ENCODE data around the gene SLC46A3.

SLC46A3 gene

GRCh38 chr13:28655561-28655960 is 63.2 kb downstream of the SLC46A3 start:
- Mint-ChIP-seq H3K4me3 (no peak overlapping the region), H3K4me1 (ENCODE audit: low read depth) (peaks cover 52% of the 10 kb centered on the region), H3K27ac (no peak overlapping the region), H3K36me3 (ENCODE audit: low read depth) (peaks cover 42% of the 10 kb centered on the region), H3K27me3 (no peaks in the 10 kb centered on the region), H3K9me3 (no peaks in the 10 kb centered on the region)
- intact Hi-C loops (cut with micrococcal nuclease): loop anchor here (5.0 kb wide), 3 partner anchors 47 to 1033 kb away; partner anchors contain the start of genes LNX2, PAN3 and POLR1D

- Mint-ChIP-seq H3K9me3 (no peaks in the 10 kb centered on the region), H3K4me1 (ENCODE audit: low read depth) (peaks cover 47% of the 10 kb centered on the region), H3K27ac (no peak overlapping the region), H3K36me3 (ENCODE audit: low read depth) (peaks cover 29% of the 10 kb centered on the region), H3K4me3 (no peak overlapping the region), H3K27me3 (no peaks in the 10 kb centered on the region)
- intact Hi-C loops (cut with micrococcal nuclease): no loop called here
Observed at GRCh38 chr13:28654276-28654675, 64.5 kb downstream of the SLC46A3 start.

- Mint-ChIP-seq H3K4me3 (no peak overlapping the region), H3K27ac (no peak overlapping the region), H3K4me1 (ENCODE audit: low read depth) (peaks cover 45% of the 10 kb centered on the region), H3K36me3 (ENCODE audit: low read depth) (peaks cover 20% of the 10 kb centered on the region), H3K27me3 (no peaks in the 10 kb centered on the region), H3K9me3 (no peaks in the 10 kb centered on the region)
- intact Hi-C loops (cut with micrococcal nuclease): no loop called here
Observed at GRCh38 chr13:28653111-28653510, 65.7 kb downstream of the SLC46A3 start.

GRCh38 chr13:28651810-28652401 is 66.9 kb downstream of the SLC46A3 start:
- intact Hi-C loops (cut with micrococcal nuclease): no loop called here
- H3K27ac Mint-ChIP-seq: peak overlapping the region; percentile 4
- no peaks in the 10 kb centered on the region for H3K9me3 Mint-ChIP-seq
- H3K36me3 Mint-ChIP-seq (ENCODE audit: low read depth): peaks cover 20% of the 10 kb centered on the region
- no peaks in the 10 kb centered on the region for H3K27me3 Mint-ChIP-seq
- H3K4me1 Mint-ChIP-seq (ENCODE audit: low read depth): peaks cover 35% of the 10 kb centered on the region
- no peak overlapping the region for H3K4me3 Mint-ChIP-seq

- peaks cover 15% of the 10 kb centered on the region for H3K36me3 Mint-ChIP-seq (ENCODE audit: low read depth)
- intact Hi-C loops (cut with micrococcal nuclease): no loop called here
- H3K4me1 Mint-ChIP-seq (ENCODE audit: low read depth): peaks cover 22% of the 10 kb centered on the region
- no peak overlapping the region for H3K27ac Mint-ChIP-seq
- H3K9me3 Mint-ChIP-seq: no peaks in the 10 kb centered on the region
- H3K4me3 Mint-ChIP-seq: no peak overlapping the region
- peaks cover 2% of the 10 kb centered on the region for H3K27me3 Mint-ChIP-seq
Observed at GRCh38 chr13:28650284-28650683, 68.5 kb downstream of the SLC46A3 start.
